HG03095 (cell line): Measurements from ENCODE around the gene DHDH.

Source experiments
- ATAC-seq: cut with Tn5 transposase; IDR thresholded peaks from one replicate; pipeline ENCODE4 v1.9.1; 2021; ENCODE audit warnings: moderate library complexity; ENCODE audit not compliant: unreplicated experiment

DHDH gene

GRCh38 chr19:48946463-48947257 lies 13.2 kb downstream of the DHDH start:
- no peak for ATAC-seq

- ATAC-seq: no peak
These were observed 13.7 kb downstream of the DHDH start for GRCh38 chr19:48947258-48947542.

GRCh38 chr19:48950159-48950558 lies 16.7 kb downstream of the DHDH start:
- no peak for ATAC-seq

GRCh38 chr19:48950830-48951519 lies 17.5 kb downstream of the DHDH start:
- ATAC-seq: no peak

- no peak for ATAC-seq
These were observed 19.6 kb downstream of the DHDH start for GRCh38 chr19:48953141-48953540.

GRCh38 chr19:48953990-48954594 lies 20.6 kb downstream of the DHDH start:
- no peak for ATAC-seq

- peak; percentile 62 for ATAC-seq
These were observed 21.3 kb downstream of the DHDH start, which contains the start of gene BAX for GRCh38 chr19:48954595-48955307. BAX (plus strand) TSS chr19:48954875; CDS start chr19:48954929, 54 bp downstream.

- ATAC-seq: no peak
These were observed 21.9 kb downstream of the DHDH start for GRCh38 chr19:48955308-48955958.

GRCh38 chr19:48958006-48958405 lies 24.5 kb downstream of the DHDH start:
- no peak for ATAC-seq

GRCh38 chr19:48959341-48960239 lies 26.1 kb downstream of the DHDH start:
- ATAC-seq: no peak

GRCh38 chr19:48961051-48961649 lies 27.7 kb downstream of the DHDH start:
- no peak for ATAC-seq

GRCh38 chr19:48961673-48962028 lies 28.2 kb downstream of the DHDH start:
- no peak for ATAC-seq

- peak; percentile 39 for ATAC-seq
These were observed 28.7 kb downstream of the DHDH start for GRCh38 chr19:48962029-48962848.

- no peak for ATAC-seq
These were observed 29.3 kb downstream of the DHDH start for GRCh38 chr19:48962849-48963165.

GRCh38 chr19:48963371-48964204 lies 30.1 kb downstream of the DHDH start:
- ATAC-seq: no peak

- ATAC-seq: no peak
These were observed 30.9 kb downstream of the DHDH start for GRCh38 chr19:48964205-48965039.
